ENCODE measurements around the gene KMT2B. TPM values are rescaled to one million over a fixed set of nuclear protein-coding genes. Genes with fewer than 3 reads are reported as not detected.

Gene KMT2B
- polyA plus RNA-seq, 2 of the 4 experiments (the other 2 are of a cell fraction) = 17.8 to 39.4 TPM

GRCh38 chr19:35734889-35735288, 17.1 kb downstream of the KMT2B start:
- 97% methylated on average over 5 of the region's 5 CpGs for WGBS (ENCODE audit: missing lambda C conversion rate)
- POLR2A ChIA-PET = interaction anchor here (1.6 kb wide), 1 partner anchor 9 kb away, joined by 4 read pairs; no protein-coding TSS in a partner anchor

GRCh38 chr19:35736913-35737886, 19.4 kb downstream of the KMT2B start:
- POLR2A ChIA-PET = interaction anchor here (0.6 to 1.2 kb wide), 5 partner anchors 9 to 30 kb away, joined by 3 to 5 read pairs (median 4); partner anchors contain the start of gene LIN37
- Histone ChIP-seq H3K27ac (peak overlapping the region in 1 of 2 experiments; percentile 6; a peak in 1 of 6 replicates), H3K4me1 (peaks cover 14% of the 10 kb centered on the region), H3K9me3 (no peaks in the 10 kb centered on the region), H3K4me2 (no peak overlapping the region), H3K4me3 (no peak overlapping the region)
- DNase-seq (ENCODE audit: low read depth in 1 of 2, low spot score in 1 of 2) = peak; percentile 68 to 82
- CTCF ChIA-PET = interaction anchor here (0.5 to 3.4 kb wide), 21 partner anchors 8 to 194 kb away, joined by 3 to 32 read pairs (median 4); partner anchors contain the start of genes KMT2B, LIN37, PSENEN and U2AF1L4
- no peak for FAIRE-seq
- 88% methylated on average over 22 of the region's 22 CpGs for WGBS (ENCODE audit: missing lambda C conversion rate)
- no peak for ATAC-seq
- TF ChIP-seq SMC3 (IDR thresholded peaks at IDR 0.05) (peak; percentile 17; the same call in 1 of the 3 replicates), HMGXB4 (CRISPR knock-in tag; IDR thresholded peaks at IDR 0.05; ENCODE audit: borderline replicate concordance) (no peak), RFX5 (IDR thresholded peaks at IDR 0.05) (no peak), CBX2 (IDR thresholded peaks at IDR 0.05; ENCODE audit: borderline replicate concordance, low read depth) (no peak), RAD21 (conservative IDR thresholded peaks at IDR 0.05 in 1 of 2, IDR thresholded peaks at IDR 0.05 in 1 of 2) (peak in 1 of 2 experiments; percentile 13; a peak in 2 of 5 replicates), RARB (CRISPR knock-in tag; IDR thresholded peaks at IDR 0.05) (no peak)

More at GRCh38 chr19:35734889-35735288, 17.1 kb downstream of the KMT2B start:
- DNase-seq (ENCODE audit: low read depth in 1 of 2, low spot score in 1 of 2) (no peak), ATAC-seq (no peak), FAIRE-seq (peak; percentile 65)
- Histone ChIP-seq H3K4me1 (peaks cover 4% of the 10 kb centered on the region), H3K4me3 (no peak overlapping the region), H3K9me3 (no peaks in the 10 kb centered on the region), H3K27ac (no peak overlapping the region), H3K4me2 (no peak overlapping the region)
- CTCF ChIA-PET = interaction anchor here (0.8 to 2.4 kb wide), 6 partner anchors 9 to 196 kb away, joined by 3 to 11 read pairs (median 4); no protein-coding TSS in a partner anchor
- TF ChIP-seq ELK1 (IDR thresholded peaks at IDR 0.05; ENCODE audit: low read depth, low read length) (no peak), PHF8 (IDR thresholded peaks at IDR 0.05; ENCODE audit: borderline replicate concordance, low read depth) (no peak)

GRCh38 chr19:35738021-35738886, 20.5 kb downstream of the KMT2B start:
- POLR2A ChIA-PET = interaction anchor here (0.5 to 1.2 kb wide), 2 partner anchors 10 to 108 kb away, joined by 3 read pairs; partner anchors contain the start of gene LIN37
- no peak for FAIRE-seq
- CTCF ChIA-PET = interaction anchor here (0.6 to 3.4 kb wide), 11 partner anchors 7 to 193 kb away, joined by 3 to 32 read pairs (median 8); partner anchors contain the start of genes KMT2B, PSENEN and U2AF1L4
- TF ChIP-seq FOSL2 (IDR thresholded peaks at IDR 0.05) (no peak), FOSL2 (CRISPR knock-in tag; IDR thresholded peaks at IDR 0.05) (no peak)
- DNase-seq (ENCODE audit: low read depth in 1 of 2, low spot score in 1 of 2) = no peak
- H3K4me2 ChIP-seq = no peak overlapping the region
- ATAC-seq = no peak
- H3K4me1 ChIP-seq = peaks cover 14% of the 10 kb centered on the region
- no peak overlapping the region for H3K27ac ChIP-seq
- H3K4me3 ChIP-seq = no peak overlapping the region
- no peaks in the 10 kb centered on the region for H3K9me3 ChIP-seq
- 96% methylated on average over 37 of the region's 37 CpGs for WGBS (ENCODE audit: missing lambda C conversion rate)

All from A549 (cell line).